Brain microvascular endothelial cell (primary cell): ENCODE measurements around the gene PPP1R12A.

ENCODE experiments used
- DNase-seq: peaks from one replicate; pipeline ENCODE4 v3.0.0-alpha.2; 2020
- H3K27ac ChIP-seq: fragments of 250-450 bp; sonication (Bioruptor Pico); 2 replicates; pipeline ENCODE4 v1.5.1; 2020; ENCODE audit warnings: mild to moderate bottlenecking, moderate library complexity
- H3K27me3 ChIP-seq: fragments of 250-450 bp; sonication (Bioruptor Pico); replicated peaks from 2 replicates; pipeline ENCODE4 v1.5.1; 2020; ENCODE audit warnings: mild to moderate bottlenecking
- H3K36me3 ChIP-seq: fragments of 250-450 bp; sonication (Bioruptor Pico); replicated peaks from 2 replicates; pipeline ENCODE4 v1.5.1; 2020; ENCODE audit warnings: mild to moderate bottlenecking
- H3K4me3 ChIP-seq: 2 replicates; pipeline ENCODE4 v1.5.1; 2011; ENCODE audit warnings: low read depth, mild to moderate bottlenecking, control low read depth, low read length, moderate library complexity
- in situ Hi-C: cut with HindIII; loops from 2 replicates; pipeline ENCODE4 v1.10.0; 2017; ENCODE audit warnings: low sequenced_read_pairs, low pct_ligation_motif_present
- TF ChIP-seq, protein P1 (sequence below): IDR thresholded peaks from 2 replicates; pipeline ENCODE4 v1.5.1; 2011; ENCODE audit warnings: low read depth, mild to moderate bottlenecking, moderate library complexity, low read length, control low read depth, inconsistent platforms; ENCODE audit errors: missing control alignments

Gene PPP1R12A

DNA sequence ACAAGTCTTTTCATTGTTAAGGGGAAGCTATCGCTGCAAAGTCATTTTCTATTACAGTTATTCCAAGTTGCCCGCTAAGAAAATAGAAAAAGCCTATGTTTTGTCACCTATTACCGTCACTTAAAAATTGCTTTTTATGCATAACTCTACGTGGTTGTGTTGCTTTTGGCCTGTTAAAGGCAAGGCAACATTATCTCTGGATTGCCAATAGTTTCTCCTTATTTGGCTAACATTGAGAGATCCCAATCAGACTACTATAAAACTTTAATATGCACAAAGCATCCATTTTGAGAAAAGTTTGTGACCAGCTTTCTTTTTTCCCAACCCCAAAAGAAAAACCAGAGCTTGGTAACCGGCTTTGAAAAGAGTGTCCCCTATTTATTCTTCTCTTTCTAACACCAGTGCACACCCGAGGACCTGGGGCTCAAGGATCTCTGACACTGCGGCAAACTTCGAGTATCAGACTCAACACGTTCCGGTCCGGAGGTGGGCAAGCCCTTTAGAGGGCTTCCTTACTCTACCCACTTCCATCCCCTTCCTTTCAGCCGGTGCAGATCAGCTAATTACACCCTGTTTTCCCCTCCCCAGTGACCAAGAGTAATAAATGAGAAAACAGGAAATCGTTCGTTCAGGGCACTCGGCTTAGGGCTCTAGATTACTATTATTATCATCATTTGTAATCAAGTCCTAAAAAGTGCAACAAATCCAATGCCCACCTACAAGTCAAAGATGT, 1.2 kb downstream of the PPP1R12A start:
- peak overlapping the region; percentile 89 for H3K27ac ChIP-seq
- TF ChIP-seq, protein P1, sequence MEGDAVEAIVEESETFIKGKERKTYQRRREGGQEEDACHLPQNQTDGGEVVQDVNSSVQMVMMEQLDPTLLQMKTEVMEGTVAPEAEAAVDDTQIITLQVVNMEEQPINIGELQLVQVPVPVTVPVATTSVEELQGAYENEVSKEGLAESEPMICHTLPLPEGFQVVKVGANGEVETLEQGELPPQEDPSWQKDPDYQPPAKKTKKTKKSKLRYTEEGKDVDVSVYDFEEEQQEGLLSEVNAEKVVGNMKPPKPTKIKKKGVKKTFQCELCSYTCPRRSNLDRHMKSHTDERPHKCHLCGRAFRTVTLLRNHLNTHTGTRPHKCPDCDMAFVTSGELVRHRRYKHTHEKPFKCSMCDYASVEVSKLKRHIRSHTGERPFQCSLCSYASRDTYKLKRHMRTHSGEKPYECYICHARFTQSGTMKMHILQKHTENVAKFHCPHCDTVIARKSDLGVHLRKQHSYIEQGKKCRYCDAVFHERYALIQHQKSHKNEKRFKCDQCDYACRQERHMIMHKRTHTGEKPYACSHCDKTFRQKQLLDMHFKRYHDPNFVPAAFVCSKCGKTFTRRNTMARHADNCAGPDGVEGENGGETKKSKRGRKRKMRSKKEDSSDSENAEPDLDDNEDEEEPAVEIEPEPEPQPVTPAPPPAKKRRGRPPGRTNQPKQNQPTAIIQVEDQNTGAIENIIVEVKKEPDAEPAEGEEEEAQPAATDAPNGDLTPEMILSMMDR = no peak
- no peaks in the 10 kb centered on the region for H3K36me3 ChIP-seq
- H3K27me3 ChIP-seq = no peaks in the 10 kb centered on the region
- DNase-seq = peak; percentile 10
- peak overlapping the region; percentile 93 for H3K4me3 ChIP-seq
- in situ Hi-C loops = no loop called here

DNA sequence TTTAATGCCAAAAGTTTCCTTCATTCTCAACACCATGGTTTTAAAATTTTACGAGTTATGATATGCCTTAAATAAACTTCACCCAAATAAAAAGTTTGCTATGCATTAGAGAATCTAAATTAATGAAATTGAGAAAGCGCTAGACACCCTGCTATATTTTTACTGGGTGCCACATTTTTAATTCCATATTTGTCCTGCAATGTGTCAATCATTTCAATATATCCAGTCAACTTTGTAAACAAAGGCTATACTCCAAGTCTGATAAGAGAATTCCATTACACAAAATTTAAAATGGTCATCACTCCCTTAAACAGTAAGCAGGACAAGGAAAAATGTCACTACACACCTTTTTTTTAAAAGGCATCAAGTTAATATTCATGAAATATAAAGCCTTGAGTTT, 1.9 kb downstream of the PPP1R12A start:
- no peaks in the 10 kb centered on the region for H3K36me3 ChIP-seq
- H3K27ac ChIP-seq = no peak overlapping the region
- H3K4me3 ChIP-seq = peak overlapping the region; percentile 93
- TF ChIP-seq, protein P1 = no peak
- in situ Hi-C loops = no loop called here
- DNase-seq = no peak
- no peaks in the 10 kb centered on the region for H3K27me3 ChIP-seq

DNA sequence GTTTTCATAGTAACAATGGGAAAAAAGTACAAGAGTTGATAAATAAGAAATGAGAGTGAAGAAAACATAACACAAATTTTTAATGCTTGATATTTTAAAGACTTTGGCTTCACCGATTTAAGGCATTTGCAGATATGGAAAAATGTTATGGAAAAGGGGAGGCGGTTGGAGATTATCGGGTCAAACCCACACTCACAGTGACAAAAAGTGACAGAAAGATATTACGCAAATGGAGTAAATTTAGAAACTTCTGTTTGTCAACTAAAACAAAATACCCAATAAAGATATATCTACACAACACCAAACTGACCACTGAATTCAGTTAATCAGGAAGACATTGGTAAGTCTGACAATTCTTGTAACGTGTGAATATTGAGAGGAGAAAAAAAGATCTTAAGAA, 2.5 kb downstream of the PPP1R12A start:
- H3K36me3 ChIP-seq = no peaks in the 10 kb centered on the region
- no peak overlapping the region for H3K27ac ChIP-seq
- H3K27me3 ChIP-seq = no peaks in the 10 kb centered on the region
- in situ Hi-C loops = no loop called here
- TF ChIP-seq, protein P1 = no peak
- no peak for DNase-seq
- H3K4me3 ChIP-seq = peak overlapping the region; percentile 93

DNA sequence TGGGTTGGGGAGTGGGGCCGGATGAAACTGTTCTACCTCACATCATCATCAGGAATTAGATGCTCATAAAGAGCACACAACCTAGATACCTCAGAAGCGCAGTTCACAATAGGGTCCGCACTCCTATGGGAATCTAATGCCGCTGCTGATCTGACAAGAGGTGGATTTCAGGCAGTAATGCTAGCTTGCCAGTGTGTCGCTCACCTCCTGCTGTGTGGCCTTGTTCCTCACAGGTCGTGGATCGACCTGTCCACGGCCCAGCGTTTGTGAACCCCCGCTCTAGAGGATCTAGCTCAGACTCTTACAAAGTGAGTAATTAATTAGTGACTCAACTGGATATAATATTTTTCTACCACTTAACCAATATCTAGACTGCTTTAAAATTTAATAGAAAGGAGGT, 5.8 kb downstream of the PPP1R12A start:
- no peak for DNase-seq

DNA sequence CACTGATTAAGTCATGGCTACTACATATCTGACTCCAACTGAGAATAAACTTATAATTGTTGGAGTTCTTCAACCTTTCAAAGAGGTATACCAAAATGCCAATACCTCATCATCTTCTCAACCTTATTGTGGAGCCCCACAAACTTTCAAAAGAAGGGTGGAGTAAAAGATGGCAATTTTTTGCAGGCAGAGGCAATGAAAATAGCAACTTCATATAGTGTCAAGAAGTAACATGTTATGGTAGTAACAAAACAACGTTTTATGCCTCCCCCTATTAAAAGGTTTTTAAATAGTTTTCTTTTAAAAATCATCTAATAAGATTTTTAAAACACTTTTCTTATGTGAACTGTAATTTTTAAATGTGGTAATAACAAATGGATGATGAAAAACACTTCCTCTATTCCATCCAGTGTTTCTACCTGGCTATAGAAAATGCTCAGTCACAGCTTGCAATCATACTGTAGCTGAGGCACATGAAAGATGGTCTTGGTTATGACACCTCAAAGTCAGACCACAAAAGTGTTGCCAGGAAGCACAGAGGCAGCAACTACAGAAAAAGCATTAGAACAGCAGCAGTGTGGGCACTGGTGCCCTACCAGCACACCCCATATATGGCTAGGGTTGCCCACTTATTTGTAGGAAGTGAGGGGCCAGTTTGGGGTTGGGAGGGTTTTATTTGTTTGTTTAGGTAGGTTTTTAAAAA, 7.0 kb downstream of the PPP1R12A start:
- DNase-seq = no peak

More for the DNA sequence above, 5.8 kb downstream of the PPP1R12A start:
- no peaks in the 10 kb centered on the region for H3K36me3 ChIP-seq
- H3K27me3 ChIP-seq = no peaks in the 10 kb centered on the region
- TF ChIP-seq, protein P1 = no peak
- H3K4me3 ChIP-seq = no peak overlapping the region
- in situ Hi-C loops = no loop called here
- H3K27ac ChIP-seq = no peak overlapping the region

More for the DNA sequence above, 7.0 kb downstream of the PPP1R12A start:
- Histone ChIP-seq H3K27ac (no peak overlapping the region), H3K36me3 (no peaks in the 10 kb centered on the region), H3K27me3 (no peaks in the 10 kb centered on the region), H3K4me3 (no peak overlapping the region)
- in situ Hi-C loops = no loop called here
- TF ChIP-seq, protein P1 = no peak
